ENCODE data around the gene PLXNC1.

GRCh38 chr12:94260017-94260416, 111.6 kb downstream of the PLXNC1 start:
- TF ChIP-seq POLR2A (IDR thresholded peaks at IDR 0.05; ENCODE audit: control extremely low read depth in 1 of 2, low read depth in 2 of 2, low read length in 2 of 2) (no peak), CREB1 (IDR thresholded peaks at IDR 0.05) (no peak), TAF1 (IDR thresholded peaks at IDR 0.05; ENCODE audit: low read depth, low read length) (no peak), CTCF (IDR thresholded peaks at IDR 0.05; ENCODE audit: control extremely low read depth in 1 of 3, insufficient read depth in 1 of 3, low read depth in 1 of 3, low read length in 3 of 3) (no peak), RAD21 (IDR thresholded peaks at IDR 0.05 in 1 of 2, conservative IDR thresholded peaks at IDR 0.05 in 1 of 2; ENCODE audit: low read depth in 2 of 2, low read length in 2 of 2) (no peak), TEAD4 (IDR thresholded peaks at IDR 0.05; ENCODE audit: low read depth, low read length) (no peak), POLR2AphosphoS5 (IDR thresholded peaks at IDR 0.05; ENCODE audit: low read depth, low read length) (no peak), JUN (IDR thresholded peaks at IDR 0.05; ENCODE audit: low read depth, low read length) (no peak), JUND (IDR thresholded peaks at IDR 0.05; ENCODE audit: low read length) (no peak), TAF7 (optimal IDR thresholded peaks at IDR 0.05; ENCODE audit: borderline replicate concordance, low read depth, low read length) (no peak)
